Stimulated activated CD8-positive, alpha-beta memory T cell treated with anti-CD3 and anti-CD28 coated beads, Interleukin-2, amount 100 ng/mL, for 1 hour (primary cell): ENCODE data around the gene YEATS4.
"Not testable (repeated sequence)": the region's sequence is repeated elsewhere in the genome, so short reads cannot be mapped to it uniquely, and the experiment has no call there.

ENCODE experiments used
- DNase-seq, 2 donors: peaks; one replicate each; pipeline ENCODE4 v3.0.0-alpha.2; 2020; ENCODE audit warnings: low read depth in 2 of 2

YEATS4 gene

GRCh38 chr12:69359531-69360347, at the start of gene YEATS4:
Gene YEATS4, plus strand, starts transcription at chr12:69359743. Its CDS starts 230 bp downstream, at chr12:69359973.
- peak; percentile 60 to 73 for DNase-seq

- no peak for DNase-seq
These were observed 46.3 kb upstream of the YEATS4 start for GRCh38 chr12:69313209-69313608.

- not testable (repeated sequence) for DNase-seq
These were observed 42.8 kb upstream of the YEATS4 start for GRCh38 chr12:69316784-69317183.

- not testable (repeated sequence) for DNase-seq
These were observed 42.3 kb upstream of the YEATS4 start for GRCh38 chr12:69317233-69317632.

- DNase-seq = no peak
These were observed 41.3 kb upstream of the YEATS4 start for GRCh38 chr12:69318225-69318624.

GRCh38 chr12:69321351-69321750, 38.2 kb upstream of the YEATS4 start:
- DNase-seq = no peak

GRCh38 chr12:69324797-69325466, 34.6 kb upstream of the YEATS4 start:
- DNase-seq = no peak

GRCh38 chr12:69328426-69328825, 31.1 kb upstream of the YEATS4 start:
- no peak for DNase-seq

- no peak for DNase-seq
These were observed 29.7 kb upstream of the YEATS4 start for GRCh38 chr12:69329669-69330428.

- peak; percentile 15 to 41 for DNase-seq
These were observed 28.8 kb upstream of the YEATS4 start for GRCh38 chr12:69330475-69331473.

- DNase-seq = no peak
These were observed 28.0 kb upstream of the YEATS4 start for GRCh38 chr12:69331519-69331908.

- DNase-seq = no peak
These were observed 27.4 kb upstream of the YEATS4 start for GRCh38 chr12:69331909-69332684.

- no peak for DNase-seq
These were observed 26.7 kb upstream of the YEATS4 start for GRCh38 chr12:69332815-69333358.

GRCh38 chr12:69334158-69334557, 25.4 kb upstream of the YEATS4 start:
- no peak for DNase-seq

GRCh38 chr12:69337311-69338090, 22.0 kb upstream of the YEATS4 start:
- DNase-seq = no peak

- DNase-seq = no peak
These were observed 21.3 kb upstream of the YEATS4 start for GRCh38 chr12:69338120-69338859.

GRCh38 chr12:69338936-69339335, 20.6 kb upstream of the YEATS4 start:
- no peak for DNase-seq

- no peak for DNase-seq
These were observed 19.5 kb upstream of the YEATS4 start for GRCh38 chr12:69339999-69340398.

- DNase-seq = no peak
These were observed 18.2 kb upstream of the YEATS4 start for GRCh38 chr12:69341328-69341727.
